Measurements from ENCODE around the gene KIFBP.
"Not testable (repeated sequence)": the region's sequence is repeated elsewhere in the genome, so short reads cannot be mapped to it uniquely, and the experiment has no call there.

DNA sequence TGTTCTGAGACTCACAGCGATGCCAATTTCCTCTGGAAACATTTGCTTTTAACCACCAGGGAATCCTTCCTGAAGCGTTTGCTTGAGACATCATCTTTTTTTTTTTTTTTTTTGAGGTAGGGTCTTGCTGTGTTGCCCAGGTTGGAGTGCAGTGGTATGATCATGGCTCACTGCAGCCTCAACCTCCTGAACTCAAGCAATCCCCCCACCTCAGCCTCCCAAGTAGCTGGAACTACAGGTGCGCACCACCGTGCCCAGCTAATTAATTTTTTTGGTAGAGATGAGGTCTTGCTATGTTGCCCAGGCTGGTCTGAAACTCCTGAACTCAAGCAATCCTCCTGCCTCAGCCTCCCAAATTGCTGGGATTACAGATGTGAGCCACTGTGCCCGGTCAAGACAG, 52.3 kb downstream of the KIFBP start:
- TF ChIP-seq POLR2AphosphoS5, POLR2A, EP300 (IDR thresholded peaks at IDR 0.05): not testable (repeated sequence)
- TF ChIP-seq, protein P1, sequence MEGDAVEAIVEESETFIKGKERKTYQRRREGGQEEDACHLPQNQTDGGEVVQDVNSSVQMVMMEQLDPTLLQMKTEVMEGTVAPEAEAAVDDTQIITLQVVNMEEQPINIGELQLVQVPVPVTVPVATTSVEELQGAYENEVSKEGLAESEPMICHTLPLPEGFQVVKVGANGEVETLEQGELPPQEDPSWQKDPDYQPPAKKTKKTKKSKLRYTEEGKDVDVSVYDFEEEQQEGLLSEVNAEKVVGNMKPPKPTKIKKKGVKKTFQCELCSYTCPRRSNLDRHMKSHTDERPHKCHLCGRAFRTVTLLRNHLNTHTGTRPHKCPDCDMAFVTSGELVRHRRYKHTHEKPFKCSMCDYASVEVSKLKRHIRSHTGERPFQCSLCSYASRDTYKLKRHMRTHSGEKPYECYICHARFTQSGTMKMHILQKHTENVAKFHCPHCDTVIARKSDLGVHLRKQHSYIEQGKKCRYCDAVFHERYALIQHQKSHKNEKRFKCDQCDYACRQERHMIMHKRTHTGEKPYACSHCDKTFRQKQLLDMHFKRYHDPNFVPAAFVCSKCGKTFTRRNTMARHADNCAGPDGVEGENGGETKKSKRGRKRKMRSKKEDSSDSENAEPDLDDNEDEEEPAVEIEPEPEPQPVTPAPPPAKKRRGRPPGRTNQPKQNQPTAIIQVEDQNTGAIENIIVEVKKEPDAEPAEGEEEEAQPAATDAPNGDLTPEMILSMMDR (IDR thresholded peaks at IDR 0.05) = not testable (repeated sequence)

All from sigmoid colon (tissue), 4 donors.